NOMO-1 treated with dmso at 0.1 percent for 144 hours (cell line): ENCODE data around the gene MYRIP.
"Not testable (repeated sequence)": the region's sequence is repeated elsewhere in the genome, so short reads cannot be mapped to it uniquely, and the experiment has no call there.

ENCODE experiments used
- DNase-seq: peaks from one replicate; lab custom pipeline; 2025; ENCODE audit not compliant: unreplicated experiment; lab: John Stamatoyannopoulos, UW

Gene MYRIP

GRCh38 chr3:39805650-39806049 lies 3.8 kb upstream of the MYRIP start:
- no peak for DNase-seq

DNA sequence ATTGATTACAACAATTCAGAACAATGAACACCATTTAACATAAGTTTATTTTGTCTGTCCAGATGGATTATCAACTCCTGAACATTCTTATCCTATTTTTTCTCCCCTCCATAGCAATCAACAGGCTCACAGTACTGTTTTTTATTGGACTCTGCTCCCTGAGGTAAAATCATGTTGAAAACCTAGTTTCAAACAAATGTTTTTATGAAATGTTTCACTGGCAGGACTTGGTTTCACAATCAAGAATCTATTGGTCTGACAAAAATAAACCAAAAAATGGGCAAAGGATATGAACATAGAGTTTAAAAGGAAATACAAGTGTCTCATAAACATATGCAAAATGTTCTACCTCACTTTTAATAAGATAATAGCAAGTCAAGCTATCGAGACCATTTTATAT lies 2.6 kb upstream of the MYRIP start:
- no peak for DNase-seq

DNA sequence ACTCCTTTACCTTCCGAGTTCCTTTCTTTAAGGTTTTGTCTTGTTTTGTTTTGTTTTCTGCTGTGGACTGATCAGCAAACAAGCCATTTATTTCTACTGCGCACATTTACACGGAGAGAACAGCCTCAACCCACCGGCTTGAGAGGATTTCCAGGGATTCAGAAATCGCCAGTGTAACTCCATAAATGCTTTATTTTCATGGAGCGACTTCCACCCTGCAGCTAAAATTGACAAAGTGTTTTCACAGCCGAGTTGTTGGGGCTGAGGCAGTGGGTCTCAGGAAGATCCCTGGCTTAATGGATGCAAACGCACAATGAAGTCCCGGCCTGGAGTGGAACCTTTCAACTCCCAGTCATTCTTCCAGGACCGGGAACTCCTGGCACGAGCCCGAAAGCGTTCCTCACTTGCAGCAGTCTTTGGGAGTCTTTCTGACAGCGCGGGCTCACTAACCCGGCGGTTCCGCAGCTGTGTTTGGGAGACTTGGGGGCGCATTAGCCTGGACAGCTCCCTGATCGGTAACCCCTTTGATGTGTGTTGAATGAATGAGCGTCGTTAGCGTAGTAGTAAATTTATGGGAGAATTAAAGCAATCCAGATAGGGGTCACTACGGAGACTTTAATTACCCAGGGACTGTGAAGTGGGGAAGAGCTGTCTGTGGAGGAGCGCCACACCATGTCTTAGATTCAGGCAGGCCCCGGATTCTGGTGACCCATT lies 785 bp upstream of the MYRIP start:
- no peak for DNase-seq

DNA sequence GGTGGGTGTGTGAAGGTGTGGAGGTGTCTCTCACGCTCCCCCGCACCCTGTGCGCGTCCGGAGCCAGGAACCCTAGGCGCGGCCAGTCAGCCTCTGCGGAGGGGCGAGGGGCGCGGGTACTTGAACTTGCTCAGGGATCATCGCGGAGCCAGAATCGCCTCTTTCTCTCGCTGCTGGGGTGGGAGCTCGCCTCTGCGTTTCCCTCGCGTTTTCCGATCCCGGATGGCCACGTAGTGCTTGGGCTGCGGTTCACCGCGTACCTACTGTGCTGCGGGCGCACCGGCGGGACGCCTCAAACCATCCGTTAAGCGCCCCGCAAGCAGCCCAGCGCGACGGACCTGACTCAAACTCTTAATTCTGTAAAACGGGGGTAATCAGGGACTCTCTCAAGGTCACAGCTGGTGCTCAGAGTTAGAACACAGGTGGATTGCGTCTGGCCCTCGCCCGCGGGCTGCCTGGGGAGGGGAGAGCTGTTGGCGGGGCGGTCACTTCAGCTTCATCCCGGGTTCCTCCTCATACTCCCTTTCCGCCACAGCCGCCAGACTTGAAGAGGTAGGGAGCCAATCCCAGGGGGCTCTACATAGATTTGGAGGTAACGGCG lies 686 bp downstream of the MYRIP start:
- no peak for DNase-seq

GRCh38 chr3:39810647-39811161 lies 1.3 kb downstream of the MYRIP start:
- DNase-seq = no peak

GRCh38 chr3:39811561-39811960 lies 2.2 kb downstream of the MYRIP start:
- no peak for DNase-seq

DNA sequence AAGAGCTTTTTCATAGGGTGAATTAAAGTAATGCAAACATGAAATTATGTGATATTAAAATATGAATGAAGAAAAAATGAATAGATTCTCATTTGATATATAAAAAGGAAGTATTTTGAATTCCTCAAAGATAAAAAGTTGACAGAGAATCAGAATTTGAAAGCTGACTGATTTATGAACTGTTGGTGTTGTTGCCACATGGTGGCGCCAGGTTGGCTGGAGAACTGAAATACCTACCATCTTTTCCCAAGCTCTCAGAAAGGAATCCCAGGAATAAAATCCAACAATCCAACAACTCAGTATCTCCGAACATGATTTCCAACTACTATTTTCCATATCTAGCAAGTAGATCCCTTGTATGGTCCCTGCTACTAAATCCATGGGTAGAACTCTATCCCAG lies 3.1 kb downstream of the MYRIP start:
- no peak for DNase-seq

GRCh38 chr3:39814007-39814406 lies 4.6 kb downstream of the MYRIP start:
- no peak for DNase-seq

DNA sequence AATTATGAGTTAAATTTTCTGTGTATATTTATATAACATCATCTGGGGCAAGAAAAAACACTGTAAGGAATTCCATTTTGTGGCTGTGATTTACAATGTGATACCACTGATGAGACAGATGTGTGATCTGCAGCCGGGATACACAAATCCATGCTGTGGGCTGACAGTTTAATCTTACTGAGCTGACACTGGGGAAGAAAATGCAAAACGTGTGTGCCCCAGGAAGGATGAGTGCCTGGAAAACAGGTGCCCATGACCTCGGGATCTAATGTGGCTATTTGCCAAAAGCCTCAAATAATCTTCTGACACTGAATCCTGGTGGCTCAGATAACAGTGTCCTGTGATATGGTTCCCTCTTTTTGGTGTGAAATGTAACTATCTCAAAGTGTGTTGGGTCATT lies 10.5 kb downstream of the MYRIP start:
- no peak for DNase-seq

DNA sequence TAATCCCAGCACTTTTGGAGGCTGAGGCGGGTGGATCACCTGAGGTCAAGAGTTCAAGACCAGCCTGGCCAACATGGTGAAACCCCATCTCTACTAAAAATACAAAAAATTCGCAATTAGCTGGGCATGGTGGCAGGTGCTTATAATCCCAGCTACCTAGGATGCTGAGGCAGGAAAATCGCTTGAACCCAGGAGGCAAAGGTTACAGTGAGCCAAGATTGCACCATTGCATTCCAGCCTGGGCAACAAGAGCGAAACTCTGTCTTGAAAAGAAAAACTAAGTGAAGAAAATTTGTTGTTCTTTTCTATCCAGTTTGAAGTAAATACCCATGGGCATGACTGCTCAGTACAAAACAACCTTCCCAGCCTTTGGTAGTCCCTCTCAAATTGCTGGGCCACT lies 24.4 kb downstream of the MYRIP start:
- DNase-seq = not testable (repeated sequence)

- no peak for DNase-seq
These were observed 30.1 kb downstream of the MYRIP start for GRCh38 chr3:39839484-39839883.

GRCh38 chr3:39843440-39843839 lies 34.0 kb downstream of the MYRIP start:
- DNase-seq = no peak

GRCh38 chr3:39848365-39848764 lies 39.0 kb downstream of the MYRIP start:
- no peak for DNase-seq

GRCh38 chr3:39849992-39850715 lies 40.7 kb downstream of the MYRIP start:
- DNase-seq = no peak

DNA sequence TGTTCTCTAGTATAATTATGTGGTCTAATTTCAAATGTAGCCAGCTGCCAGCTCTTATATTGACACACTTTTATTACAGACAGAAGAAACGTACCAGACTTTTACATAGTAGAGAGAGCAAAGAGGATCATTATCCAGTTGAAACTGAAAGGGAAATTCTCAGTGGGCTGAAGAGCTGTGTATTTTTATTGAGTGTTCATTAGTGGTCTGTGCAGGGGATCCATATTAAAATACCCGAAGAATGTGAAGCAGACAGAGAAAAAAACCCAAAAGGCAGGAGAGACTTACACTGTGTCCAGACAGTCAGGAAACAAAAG lies 41.3 kb downstream of the MYRIP start:
- DNase-seq = no peak

DNA sequence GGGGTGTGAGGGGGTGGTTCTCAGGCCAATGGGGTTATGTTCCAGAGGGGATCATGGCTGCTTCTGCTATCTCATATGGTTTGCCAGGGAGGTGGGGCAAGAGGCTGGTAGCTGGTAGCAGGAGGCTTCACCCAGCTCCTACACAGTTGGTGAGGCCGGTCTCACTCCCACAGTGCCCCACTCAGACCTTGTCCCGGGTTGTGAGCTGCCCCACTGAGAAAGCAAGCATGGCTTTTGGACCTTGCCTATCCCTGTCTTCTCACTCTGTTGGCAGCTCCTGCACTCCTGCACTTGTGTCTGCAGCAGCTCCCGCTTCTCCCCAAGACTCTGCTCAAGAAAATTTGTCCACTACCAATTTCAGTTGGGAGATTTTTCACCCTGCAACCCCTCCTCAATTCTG lies 46.1 kb downstream of the MYRIP start:
- DNase-seq = no peak

- DNase-seq = no peak
These were observed 60.5 kb downstream of the MYRIP start for GRCh38 chr3:39869890-39870289.

GRCh38 chr3:39870706-39871105 lies 61.3 kb downstream of the MYRIP start:
- no peak for DNase-seq

GRCh38 chr3:39879581-39879980 lies 70.2 kb downstream of the MYRIP start:
- no peak for DNase-seq

DNA sequence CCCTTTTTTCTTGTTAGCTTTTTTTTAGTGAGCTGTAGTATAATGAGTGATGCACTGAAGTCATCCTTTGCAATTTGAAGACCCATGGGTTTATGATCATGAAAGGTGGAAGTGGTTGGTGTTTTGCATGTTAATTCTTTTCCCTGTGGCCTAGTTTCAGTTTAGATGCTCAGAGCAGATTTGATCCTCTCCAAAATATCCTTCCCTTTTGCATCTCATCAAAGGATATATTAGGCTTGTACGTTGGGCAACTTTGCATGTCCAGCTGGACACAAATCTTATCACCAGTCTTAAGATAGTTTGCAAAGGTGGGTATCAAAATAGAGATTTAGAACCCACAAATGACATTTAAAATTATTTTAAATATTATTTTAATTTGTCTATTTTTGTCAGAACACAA lies 72.7 kb downstream of the MYRIP start:
- no peak for DNase-seq

GRCh38 chr3:39892068-39892467 lies 82.7 kb downstream of the MYRIP start:
- DNase-seq = no peak

DNA sequence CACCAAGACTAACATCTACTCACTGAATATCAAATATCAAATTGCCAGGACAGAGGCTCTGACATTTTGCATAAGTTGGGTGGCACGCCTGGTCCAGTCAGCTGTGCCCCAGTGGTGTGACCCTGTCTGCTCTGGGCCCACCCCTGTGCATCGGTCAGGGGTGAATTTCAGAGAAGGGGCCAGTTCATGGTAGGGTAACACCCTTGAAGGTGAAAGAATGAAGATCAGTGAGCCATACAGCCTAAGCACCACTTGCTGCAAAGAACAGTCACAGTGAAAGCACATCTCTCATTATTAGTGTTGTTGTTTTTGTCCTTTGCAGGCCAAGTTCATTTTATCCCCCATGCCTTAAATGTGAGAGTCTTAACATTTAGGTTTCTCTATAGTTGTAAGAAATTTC lies 86.8 kb downstream of the MYRIP start:
- DNase-seq = no peak
